MM.1S (cell line): ENCODE data around the gene ADGRG4.

Source experiments
- EZH2 ChIP-seq: fragments of 300-600 bp; sonication (generic); optimal IDR thresholded peaks from 2 replicates; pipeline ENCODE3; 2017; ENCODE audit warnings: low read depth, mild to moderate bottlenecking, antibody characterized with exemption, low read length, mixed read lengths
- EZH2phosphoT487 ChIP-seq: fragments of 300-600 bp; sonication (generic); IDR thresholded peaks from 2 replicates; pipeline ENCODE4 v1.6.1; 2018; ENCODE audit warnings: antibody characterized with exemption, low read length
- TF ChIP-seq, protein P1 (sequence below): fragments of 300-600 bp; sonication (generic); IDR thresholded peaks from 2 replicates; pipeline ENCODE4 v1.5.1; 2016; ENCODE audit warnings: antibody characterized with exemption, low read length, mixed read lengths

- TF ChIP-seq, protein P1, sequence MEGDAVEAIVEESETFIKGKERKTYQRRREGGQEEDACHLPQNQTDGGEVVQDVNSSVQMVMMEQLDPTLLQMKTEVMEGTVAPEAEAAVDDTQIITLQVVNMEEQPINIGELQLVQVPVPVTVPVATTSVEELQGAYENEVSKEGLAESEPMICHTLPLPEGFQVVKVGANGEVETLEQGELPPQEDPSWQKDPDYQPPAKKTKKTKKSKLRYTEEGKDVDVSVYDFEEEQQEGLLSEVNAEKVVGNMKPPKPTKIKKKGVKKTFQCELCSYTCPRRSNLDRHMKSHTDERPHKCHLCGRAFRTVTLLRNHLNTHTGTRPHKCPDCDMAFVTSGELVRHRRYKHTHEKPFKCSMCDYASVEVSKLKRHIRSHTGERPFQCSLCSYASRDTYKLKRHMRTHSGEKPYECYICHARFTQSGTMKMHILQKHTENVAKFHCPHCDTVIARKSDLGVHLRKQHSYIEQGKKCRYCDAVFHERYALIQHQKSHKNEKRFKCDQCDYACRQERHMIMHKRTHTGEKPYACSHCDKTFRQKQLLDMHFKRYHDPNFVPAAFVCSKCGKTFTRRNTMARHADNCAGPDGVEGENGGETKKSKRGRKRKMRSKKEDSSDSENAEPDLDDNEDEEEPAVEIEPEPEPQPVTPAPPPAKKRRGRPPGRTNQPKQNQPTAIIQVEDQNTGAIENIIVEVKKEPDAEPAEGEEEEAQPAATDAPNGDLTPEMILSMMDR, result no peak
- TF ChIP-seq EZH2phosphoT487 (no peak), EZH2 (no peak)
These were observed 41.8 kb upstream of the ADGRG4 start for GRCh38 chrX:136258951-136259350.
